Sigmoid colon (tissue), 7 donors: ENCODE data around the gene TRPM1. TPM values are rescaled to one million over a fixed set of nuclear protein-coding genes. Genes with fewer than 3 reads are reported as not detected.

Experiments
- DNase-seq: peaks from one replicate; pipeline ENCODE4 v3.0.0-alpha.2; 2019
- H3K27ac ChIP-seq, 4 donors: fragments of 200-600 bp; sonication (generic); one replicate each; pipeline ENCODE4 v1.5.1; 2016 to 2019; ENCODE audit warnings: mild to moderate bottlenecking in 1 of 4
- H3K27me3 ChIP-seq, 3 donors: fragments of 200-600 bp; sonication (generic); one replicate each; pipeline ENCODE4 v1.5.1; 2019; ENCODE audit warnings: mild to moderate bottlenecking in 1 of 3
- H3K36me3 ChIP-seq, 4 donors: fragments of 200-600 bp; sonication (generic); one replicate each; pipeline ENCODE4 v1.5.1; 2016 to 2019
- H3K4me1 ChIP-seq, 4 donors: fragments of 200-600 bp; sonication (generic); one replicate each; pipeline ENCODE4 v1.5.1; 2017 to 2019
- H3K4me3 ChIP-seq, 4 donors: fragments of 200-600 bp; sonication (generic); one replicate each; pipeline ENCODE4 v1.5.1; 2017 to 2019; ENCODE audit warnings: mild to moderate bottlenecking in 2 of 4, moderate library complexity in 1 of 4
- H3K9me3 ChIP-seq, 4 donors: fragments of 200-600 bp in 3 of 4; sonication (generic) in 3 of 4; one replicate each; pipeline versions ENCODE4 v1.5.1 to v1.6.1; 2013 to 2019
- CTCF ChIP-seq, 4 experiments: fragments of 450-650 bp in 3 of 4; fragments of 200-600 bp in 1 of 4; IDR thresholded peaks; one replicate each; pipeline ENCODE4 v1.5.1; 2016 to 2019; ENCODE audit warnings: antibody characterized with exemption in 4 of 4, mild to moderate bottlenecking in 3 of 4, moderate library complexity in 2 of 4
- EP300 ChIP-seq, 4 donors: sonication (generic); formaldehyde crosslinking; IDR thresholded peaks; one replicate each; pipeline ENCODE4 v1.6.1; 2017; ENCODE audit warnings: antibody characterized with exemption in 4 of 4
- POLR2A ChIP-seq, 2 donors: fragments of 450-650 bp; IDR thresholded peaks; one replicate each; pipeline ENCODE4 v1.6.1; 2016; ENCODE audit warnings: antibody characterized with exemption in 2 of 2, mild to moderate bottlenecking in 2 of 2, moderate library complexity in 2 of 2
- POLR2AphosphoS5 ChIP-seq, 4 donors: sonication (generic); formaldehyde crosslinking; IDR thresholded peaks; one replicate each; pipeline ENCODE4 v1.6.1; 2017; ENCODE audit warnings: antibody characterized with exemption in 4 of 4
- WGBS, 2 donors: extraction: QIAGEN DNeasy Blood & Tissue Kit; methylation state at CpG; one replicate each; pipeline ENCODE4 v1.1.7; 2013; 5-methylcytosine and 5-hydroxymethylcytosine counted together
- intact Hi-C: fragments of 100-400 bp; cut with DNase I; formaldehyde crosslinking; loops from one replicate; pipeline ENCODE4 v1.15.1; 2023
- polyA plus RNA-seq, 3 donors: library from polyadenylated mRNA; stranded (reverse); fragments of 200-250 nt; gene quantifications; one replicate each; pipeline ENCODE4 v1.2.3, GENCODE V29; 2013
- total RNA-seq, 4 donors: library from RNA; depleted of rRNA; stranded (reverse); fragments of >200 nt; gene quantifications; one replicate each; pipeline ENCODE4 v1.1.0, GENCODE V29; 2016
- donor health status: healthy with polysubstance abuse.
- donor health status: Bipolar disorder and iron deficiency.
- donor health status: healthy.

The TRPM1 gene
- total and polyA plus RNA-seq, 7 donors: 0.12 TPM; not detected in 6

GRCh38 chr15:30974112-30974511 is 127.4 kb downstream of the TRPM1 start:
- H3K36me3 ChIP-seq: peaks cover 0 to 56% (median 5%) of the 10 kb centered on the region in 4 donors
- intact Hi-C loops: no loop called here
- WGBS, 2 donors: 86 to 88% methylated on average over 5 of the region's 5 CpGs
- H3K4me1 ChIP-seq: peaks cover 0 to 10% (median 6%) of the 10 kb centered on the region in 4 donors
- no peaks in the 10 kb centered on the region for H3K27me3 ChIP-seq
- H3K27ac ChIP-seq: no peak overlapping the region
- H3K9me3 ChIP-seq: no peaks in the 10 kb centered on the region
- TF ChIP-seq POLR2AphosphoS5 (IDR thresholded peaks at IDR 0.05) (no peak), POLR2A (IDR thresholded peaks at IDR 0.05) (no peak), EP300 (IDR thresholded peaks at IDR 0.05) (no peak)
- no peak for DNase-seq
- H3K4me3 ChIP-seq: no peak overlapping the region

DNA sequence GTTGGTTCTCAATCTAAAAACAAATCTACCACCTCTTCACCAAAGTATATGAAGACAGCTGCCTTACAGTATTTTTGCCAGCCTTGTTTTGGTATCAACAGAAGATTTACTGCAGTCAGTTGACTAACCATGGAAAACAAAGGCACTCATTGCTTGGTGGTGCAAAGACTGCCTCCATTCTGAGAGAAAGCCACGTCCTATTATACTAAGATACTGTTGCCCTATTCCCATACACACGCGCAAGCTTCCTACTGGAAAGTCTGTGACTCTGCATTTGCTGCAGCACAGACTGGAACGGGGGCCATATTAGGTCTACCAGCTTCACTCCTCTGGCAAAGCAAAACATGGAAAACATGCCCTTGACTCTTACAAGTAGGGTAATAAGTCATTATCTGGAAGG is 128.1 kb downstream of the TRPM1 start:
- Histone ChIP-seq H3K27me3 (no peaks in the 10 kb centered on the region), H3K4me3 (no peak overlapping the region), H3K36me3 (peaks cover 0 to 56% (median 5%) of the 10 kb centered on the region in 4 donors), H3K27ac (no peak overlapping the region), H3K4me1 (peaks cover 0 to 14% (median 5%) of the 10 kb centered on the region in 4 donors), H3K9me3 (no peaks in the 10 kb centered on the region)
- TF ChIP-seq CTCF (IDR thresholded peaks at IDR 0.05) (no peak), EP300 (IDR thresholded peaks at IDR 0.05) (no peak), POLR2A (IDR thresholded peaks at IDR 0.05) (no peak), POLR2AphosphoS5 (IDR thresholded peaks at IDR 0.05) (no peak)
- DNase-seq: no peak
- 95 to 96% methylated on average over 4 of the region's 4 CpGs for WGBS, 2 donors
- intact Hi-C loops: no loop called here

GRCh38 chr15:30969724-30970123 is 131.8 kb downstream of the TRPM1 start:
- WGBS, 2 donors: 97 to 99% methylated on average over 2 of the region's 2 CpGs
- Histone ChIP-seq H3K27me3 (no peaks in the 10 kb centered on the region), H3K9me3 (no peaks in the 10 kb centered on the region), H3K4me3 (no peak overlapping the region), H3K27ac (no peak overlapping the region), H3K4me1 (peaks cover 0 to 4% (median 0%) of the 10 kb centered on the region in 4 donors), H3K36me3 (peaks cover 4 to 67% (median 7%) of the 10 kb centered on the region in 4 donors)
- DNase-seq: no peak
- intact Hi-C loops: no loop called here
- TF ChIP-seq POLR2AphosphoS5 (IDR thresholded peaks at IDR 0.05): no peak
- no peak for TF ChIP-seq EP300 (IDR thresholded peaks at IDR 0.05)
- no peak for TF ChIP-seq POLR2A (IDR thresholded peaks at IDR 0.05)
- TF ChIP-seq CTCF (IDR thresholded peaks at IDR 0.05): no peak

DNA sequence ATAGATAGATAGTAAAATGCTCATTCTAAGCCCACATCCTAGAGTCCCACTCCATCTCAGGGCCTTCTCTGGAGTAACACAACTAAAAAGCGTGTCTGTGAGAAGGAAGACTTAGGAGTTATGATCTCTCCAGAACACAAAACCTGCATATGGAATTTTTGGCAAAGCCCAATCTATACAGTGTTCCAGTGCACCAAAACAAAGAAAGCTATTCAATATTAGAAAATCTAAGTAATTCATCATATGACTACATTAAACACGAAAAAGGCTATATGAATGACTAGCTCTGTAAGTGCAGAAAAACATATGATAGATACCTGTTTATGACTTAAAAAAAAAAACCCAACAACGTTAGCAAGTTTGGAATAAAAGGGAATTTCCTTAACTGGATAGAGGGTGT is 137.8 kb downstream of the TRPM1 start:
- H3K27me3 ChIP-seq: no peaks in the 10 kb centered on the region
- H3K9me3 ChIP-seq: no peaks in the 10 kb centered on the region
- H3K4me3 ChIP-seq: no peak overlapping the region
- H3K4me1 ChIP-seq: peaks cover 0 to 7% (median 1%) of the 10 kb centered on the region in 4 donors
- no peak overlapping the region for H3K27ac ChIP-seq
- WGBS, 2 donors: 74 to 81% methylated on average over 3 of the region's 3 CpGs
- TF ChIP-seq POLR2AphosphoS5 (IDR thresholded peaks at IDR 0.05) (no peak), EP300 (IDR thresholded peaks at IDR 0.05) (no peak), CTCF (IDR thresholded peaks at IDR 0.05) (no peak), POLR2A (IDR thresholded peaks at IDR 0.05) (no peak)
- DNase-seq: no peak
- intact Hi-C loops: no loop called here
- H3K36me3 ChIP-seq: peaks cover 0 to 62% (median 12%) of the 10 kb centered on the region in 4 donors

- no peak overlapping the region for H3K27ac ChIP-seq
- intact Hi-C loops: no loop called here
- no peak for DNase-seq
- no peak overlapping the region for H3K4me3 ChIP-seq
- TF ChIP-seq POLR2A (IDR thresholded peaks at IDR 0.05): no peak
- no peaks in the 10 kb centered on the region for H3K9me3 ChIP-seq
- no peaks in the 10 kb centered on the region for H3K27me3 ChIP-seq
- WGBS, 2 donors: 85 to 97% methylated on average over 3 of the region's 3 CpGs
- H3K36me3 ChIP-seq: peaks cover 6 to 70% (median 23%) of the 10 kb centered on the region in 4 donors
- peaks cover 0 to 7% (median 0%) of the 10 kb centered on the region in 4 donors for H3K4me1 ChIP-seq
These were observed 138.9 kb downstream of the TRPM1 start for GRCh38 chr15:30962659-30963058.

GRCh38 chr15:30962079-30962478 is 139.4 kb downstream of the TRPM1 start:
- DNase-seq: no peak
- H3K27me3 ChIP-seq: no peaks in the 10 kb centered on the region
- no peak overlapping the region for H3K27ac ChIP-seq
- H3K4me3 ChIP-seq: no peak overlapping the region
- peaks cover 9 to 70% (median 25%) of the 10 kb centered on the region in 4 donors for H3K36me3 ChIP-seq
- no peaks in the 10 kb centered on the region for H3K9me3 ChIP-seq
- TF ChIP-seq POLR2AphosphoS5 (IDR thresholded peaks at IDR 0.05) (no peak), EP300 (IDR thresholded peaks at IDR 0.05) (no peak), POLR2A (IDR thresholded peaks at IDR 0.05) (no peak), CTCF (IDR thresholded peaks at IDR 0.05) (no peak)
- peaks cover 0 to 7% (median 0%) of the 10 kb centered on the region in 4 donors for H3K4me1 ChIP-seq
- intact Hi-C loops: no loop called here
